Measurements from ENCODE around the gene SUFU. TPM values are rescaled to one million over a fixed set of nuclear protein-coding genes. Genes with fewer than 3 reads are reported as not detected.
A peak's percentile ranks its signal among the peaks of the same experiment; 100 is the strongest.
"Not testable (repeated sequence)": the region's sequence is repeated elsewhere in the genome, so short reads cannot be mapped to it uniquely, and the experiment has no call there.

Gene SUFU
- total RNA-seq, result 4.2 TPM

- peaks cover 2 to 6% (median 3%) of the 10 kb centered on the region in 3 donors for H3K36me3 ChIP-seq (ENCODE audit: control insufficient read depth in 3 of 3, insufficient read depth in 3 of 3, low read length in 3 of 3)
- H3K9me3 ChIP-seq (ENCODE audit: control insufficient read depth in 3 of 3, low read length in 3 of 3), result no peaks in the 10 kb centered on the region
- H3K9ac ChIP-seq (ENCODE audit: low read depth in 1 of 3, low read length in 3 of 3), result peak within 1 kb of the TSS; percentile 75 to 93 (median 90)
- H3K27ac ChIP-seq (ENCODE audit: low read depth, low read length), result peak within 1 kb of the TSS; percentile 59
- H3K4me1 ChIP-seq (ENCODE audit: control insufficient read depth in 3 of 3, insufficient read depth in 3 of 3, low read length in 3 of 3), result peaks cover 43 to 65% (median 47%) of the 10 kb centered on the region in 3 donors
- H3K27me3 ChIP-seq (ENCODE audit: control insufficient read depth in 3 of 3, insufficient read depth in 3 of 3, low read length in 3 of 3), result no peaks in the 10 kb centered on the region
- peak within 1 kb of the TSS; percentile 97 to 100 (median 99) for H3K4me3 ChIP-seq (ENCODE audit: low read length in 3 of 3)
These were observed at the start of gene SUFU for GRCh38 chr10:102503264-102504178. TSS of gene SUFU (plus strand) at chr10:102503972. CDS start at chr10:102504153, 181 bp downstream.

- H3K4me3 ChIP-seq (ENCODE audit: low read length in 3 of 3); H3K27me3 ChIP-seq (ENCODE audit: control insufficient read depth in 3 of 3, insufficient read depth in 3 of 3, low read length in 3 of 3); H3K27ac ChIP-seq (ENCODE audit: low read depth, low read length); H3K9me3 ChIP-seq (ENCODE audit: control insufficient read depth in 3 of 3, low read length in 3 of 3); H3K9ac ChIP-seq (ENCODE audit: low read depth in 1 of 3, low read length in 3 of 3); H3K36me3 ChIP-seq (ENCODE audit: control insufficient read depth in 3 of 3, insufficient read depth in 3 of 3, low read length in 3 of 3): not testable (repeated sequence)
- H3K4me1 ChIP-seq (ENCODE audit: control insufficient read depth in 3 of 3, insufficient read depth in 3 of 3, low read length in 3 of 3), result peaks cover 15 to 26% (median 16%) of the 10 kb centered on the region in 3 donors
These were observed 48.9 kb upstream of the SUFU start for GRCh38 chr10:102454662-102455487.

GRCh38 chr10:102455893-102456471, 47.8 kb upstream of the SUFU start:
- Histone ChIP-seq H3K36me3 (ENCODE audit: control insufficient read depth in 3 of 3, insufficient read depth in 3 of 3, low read length in 3 of 3) (peaks cover 0 to 4% (median 0%) of the 10 kb centered on the region in 3 donors), H3K27ac (ENCODE audit: low read depth, low read length) (no peak overlapping the region), H3K4me1 (ENCODE audit: control insufficient read depth in 3 of 3, insufficient read depth in 3 of 3, low read length in 3 of 3) (peaks cover 15 to 27% (median 16%) of the 10 kb centered on the region in 3 donors), H3K27me3 (ENCODE audit: control insufficient read depth in 3 of 3, insufficient read depth in 3 of 3, low read length in 3 of 3) (no peaks in the 10 kb centered on the region), H3K9me3 (ENCODE audit: control insufficient read depth in 3 of 3, low read length in 3 of 3) (no peaks in the 10 kb centered on the region), H3K4me3 (ENCODE audit: low read length in 3 of 3) (no peak overlapping the region), H3K9ac (ENCODE audit: low read depth in 1 of 3, low read length in 3 of 3) (no peak overlapping the region)

- Histone ChIP-seq H3K27me3 (ENCODE audit: control insufficient read depth in 3 of 3, insufficient read depth in 3 of 3, low read length in 3 of 3) (no peaks in the 10 kb centered on the region), H3K4me1 (ENCODE audit: control insufficient read depth in 3 of 3, insufficient read depth in 3 of 3, low read length in 3 of 3) (peaks cover 13 to 25% (median 20%) of the 10 kb centered on the region in 3 donors), H3K4me3 (ENCODE audit: low read length in 3 of 3) (no peak overlapping the region), H3K9ac (ENCODE audit: low read depth in 1 of 3, low read length in 3 of 3) (no peak overlapping the region), H3K9me3 (ENCODE audit: control insufficient read depth in 3 of 3, low read length in 3 of 3) (no peaks in the 10 kb centered on the region), H3K27ac (ENCODE audit: low read depth, low read length) (no peak overlapping the region), H3K36me3 (ENCODE audit: control insufficient read depth in 3 of 3, insufficient read depth in 3 of 3, low read length in 3 of 3) (peaks cover 0 to 4% (median 0%) of the 10 kb centered on the region in 3 donors)
These were observed 46.1 kb upstream of the SUFU start for GRCh38 chr10:102457591-102458150.

GRCh38 chr10:102458656-102459055, 45.1 kb upstream of the SUFU start:
- no peak overlapping the region for H3K9ac ChIP-seq (ENCODE audit: low read depth in 1 of 3, low read length in 3 of 3)
- no peak overlapping the region for H3K27ac ChIP-seq (ENCODE audit: low read depth, low read length)
- H3K27me3 ChIP-seq (ENCODE audit: control insufficient read depth in 3 of 3, insufficient read depth in 3 of 3, low read length in 3 of 3), result no peaks in the 10 kb centered on the region
- H3K36me3 ChIP-seq (ENCODE audit: control insufficient read depth in 3 of 3, insufficient read depth in 3 of 3, low read length in 3 of 3), result peaks cover 0 to 4% (median 0%) of the 10 kb centered on the region in 3 donors
- no peaks in the 10 kb centered on the region for H3K9me3 ChIP-seq (ENCODE audit: control insufficient read depth in 3 of 3, low read length in 3 of 3)
- peaks cover 9 to 16% (median 15%) of the 10 kb centered on the region in 3 donors for H3K4me1 ChIP-seq (ENCODE audit: control insufficient read depth in 3 of 3, insufficient read depth in 3 of 3, low read length in 3 of 3)
- H3K4me3 ChIP-seq (ENCODE audit: low read length in 3 of 3), result no peak overlapping the region

GRCh38 chr10:102460836-102461186, 43.0 kb upstream of the SUFU start:
- peak overlapping the region; percentile 20 to 78 (median 23) for H3K9ac ChIP-seq (ENCODE audit: low read depth in 1 of 3, low read length in 3 of 3)
- H3K27ac ChIP-seq (ENCODE audit: low read depth, low read length), result no peak overlapping the region

GRCh38 chr10:102461187-102462054, 42.4 kb upstream of the SUFU start:
- Histone ChIP-seq H3K9ac (ENCODE audit: low read depth in 1 of 3, low read length in 3 of 3) (peak overlapping the region; percentile 74 to 78 (median 77)), H3K4me3 (ENCODE audit: low read length in 3 of 3) (peak overlapping the region; percentile 67 to 88 (median 76)), H3K36me3 (ENCODE audit: control insufficient read depth in 3 of 3, insufficient read depth in 3 of 3, low read length in 3 of 3) (no peaks in the 10 kb centered on the region), H3K4me1 (ENCODE audit: control insufficient read depth in 3 of 3, insufficient read depth in 3 of 3, low read length in 3 of 3) (peaks cover 9 to 16% (median 15%) of the 10 kb centered on the region in 3 donors), H3K27me3 (ENCODE audit: control insufficient read depth in 3 of 3, insufficient read depth in 3 of 3, low read length in 3 of 3) (no peaks in the 10 kb centered on the region), H3K9me3 (ENCODE audit: control insufficient read depth in 3 of 3, low read length in 3 of 3) (no peaks in the 10 kb centered on the region), H3K27ac (ENCODE audit: low read depth, low read length) (no peak overlapping the region)

More at GRCh38 chr10:102460836-102461186, 43.0 kb upstream of the SUFU start:
- Histone ChIP-seq H3K36me3 (ENCODE audit: control insufficient read depth in 3 of 3, insufficient read depth in 3 of 3, low read length in 3 of 3) (peaks cover 0 to under 1% (median 0%) of the 10 kb centered on the region in 3 donors), H3K9me3 (ENCODE audit: control insufficient read depth in 3 of 3, low read length in 3 of 3) (no peaks in the 10 kb centered on the region), H3K27me3 (ENCODE audit: control insufficient read depth in 3 of 3, insufficient read depth in 3 of 3, low read length in 3 of 3) (no peaks in the 10 kb centered on the region), H3K4me3 (ENCODE audit: low read length in 3 of 3) (peak overlapping the region; percentile 67 to 88 (median 76)), H3K4me1 (ENCODE audit: control insufficient read depth in 3 of 3, insufficient read depth in 3 of 3, low read length in 3 of 3) (peaks cover 9 to 16% (median 15%) of the 10 kb centered on the region in 3 donors)

- no peak overlapping the region for H3K4me3 ChIP-seq (ENCODE audit: low read length in 3 of 3)
- H3K9ac ChIP-seq (ENCODE audit: low read depth in 1 of 3, low read length in 3 of 3), result peak overlapping the region in 2 of 3 donors; percentile 25 to 77
These were observed 41.2 kb upstream of the SUFU start for GRCh38 chr10:102462512-102463054.

More at GRCh38 chr10:102462512-102463054, 41.2 kb upstream of the SUFU start:
- no peaks in the 10 kb centered on the region for H3K27me3 ChIP-seq (ENCODE audit: control insufficient read depth in 3 of 3, insufficient read depth in 3 of 3, low read length in 3 of 3)
- H3K27ac ChIP-seq (ENCODE audit: low read depth, low read length), result no peak overlapping the region
- no peaks in the 10 kb centered on the region for H3K36me3 ChIP-seq (ENCODE audit: control insufficient read depth in 3 of 3, insufficient read depth in 3 of 3, low read length in 3 of 3)
- H3K9me3 ChIP-seq (ENCODE audit: control insufficient read depth in 3 of 3, low read length in 3 of 3), result no peaks in the 10 kb centered on the region
- H3K4me1 ChIP-seq (ENCODE audit: control insufficient read depth in 3 of 3, insufficient read depth in 3 of 3, low read length in 3 of 3), result peaks cover 9 to 16% (median 15%) of the 10 kb centered on the region in 3 donors
